OCI-LY1 (cell line): Measurements from ENCODE around the gene MMP25.

Experiments
- H2AFZ ChIP-seq: fragments of 200-600 bp; sonication (generic), shearing (Covaris generic); 2 replicates; pipeline ENCODE4 v1.6.0; 2014; ENCODE audit warnings: antibody characterized with exemption, mild to moderate bottlenecking, low read length
- H3F3A ChIP-seq: fragments of 200-600 bp; sonication (generic), shearing (Covaris generic); 2 replicates; pipeline ENCODE4 v1.6.0; 2014; ENCODE audit warnings: mild to moderate bottlenecking, antibody characterized with exemption, low read length, moderate library complexity; ENCODE audit not compliant: insufficient read depth
- H3K27ac ChIP-seq: fragments of 200-600 bp; sonication (generic); 2 replicates; pipeline ENCODE4 v1.5.1; 2014; ENCODE audit warnings: low read length, mixed run types, mild to moderate bottlenecking, low read depth; ENCODE audit not compliant: poor library complexity, severe bottlenecking
- H3K27me3 ChIP-seq: fragments of 200-600 bp; sonication (generic); 2 replicates; pipeline ENCODE4 v1.6.0; 2014; ENCODE audit warnings: antibody characterized with exemption, mild to moderate bottlenecking, low read length, moderate library complexity; ENCODE audit not compliant: insufficient read depth
- H3K36me3 ChIP-seq: fragments of 200-600 bp; sonication (generic); 2 replicates; pipeline ENCODE4 v1.6.1; 2014; ENCODE audit warnings: mild to moderate bottlenecking, antibody characterized with exemption, low read length, moderate library complexity, mixed read lengths; ENCODE audit not compliant: insufficient read depth
- H3K4me1 ChIP-seq: fragments of 200-600 bp; sonication (generic); 2 replicates; pipeline ENCODE4 v1.5.1; 2014; ENCODE audit warnings: mild to moderate bottlenecking, low read length, moderate library complexity; ENCODE audit not compliant: insufficient read depth, severe bottlenecking
- H3K4me2 ChIP-seq: fragments of 200-600 bp; sonication (generic), shearing (Covaris generic); 2 replicates; pipeline ENCODE4 v1.6.1; 2014; ENCODE audit warnings: low read length
- H3K4me3 ChIP-seq: fragments of 200-600 bp; sonication (generic); 2 replicates; pipeline ENCODE4 v1.5.1; 2014; ENCODE audit warnings: low read length, low read depth, mild to moderate bottlenecking, mixed read lengths; ENCODE audit not compliant: poor library complexity, severe bottlenecking
- H3K79me2 ChIP-seq: fragments of 200-600 bp; shearing (Covaris generic); 2 replicates; pipeline ENCODE4 v1.6.1; 2016; ENCODE audit warnings: mixed run types, low read length, mixed read lengths; ENCODE audit not compliant: insufficient read depth
- H3K9ac ChIP-seq: fragments of 200-600 bp; sonication (generic), shearing (Covaris generic); 2 replicates; pipeline ENCODE4 v1.6.1; 2014; ENCODE audit warnings: mild to moderate bottlenecking, low read length, mixed read lengths
- H3K9me2 ChIP-seq: fragments of 200-600 bp; sonication (generic), shearing (Covaris generic); 2 replicates; pipeline ENCODE4 v1.6.1; 2014; ENCODE audit warnings: low read depth, mild to moderate bottlenecking, low read length, mixed read lengths
- H3K9me3 ChIP-seq: fragments of 200-600 bp; shearing (Covaris generic); 2 replicates; pipeline ENCODE4 v1.6.1; 2014; ENCODE audit warnings: low read length, mixed read lengths
- H4K20me1 ChIP-seq: fragments of 200-600 bp; sonication (generic), shearing (Covaris generic); 2 replicates; pipeline ENCODE4 v1.6.0; 2016; ENCODE audit warnings: mild to moderate bottlenecking, low read length; ENCODE audit not compliant: insufficient read depth
- EZH2 ChIP-seq: fragments of 200-600 bp; sonication (generic), shearing (Covaris generic); IDR thresholded peaks from 2 replicates; pipeline ENCODE4 v1.8.0; 2017; ENCODE audit warnings: borderline replicate concordance, mixed run types, mild to moderate bottlenecking, antibody characterized with exemption, low read length, moderate library complexity, mixed read lengths
- TF ChIP-seq, protein P1 (sequence below): fragments of 200-600 bp; sonication (generic), shearing (Covaris generic); IDR thresholded peaks from 2 replicates; pipeline ENCODE4 v1.5.1; 2017; ENCODE audit warnings: mild to moderate bottlenecking, antibody characterized with exemption, low read length, moderate library complexity, mixed read lengths

Gene MMP25

DNA sequence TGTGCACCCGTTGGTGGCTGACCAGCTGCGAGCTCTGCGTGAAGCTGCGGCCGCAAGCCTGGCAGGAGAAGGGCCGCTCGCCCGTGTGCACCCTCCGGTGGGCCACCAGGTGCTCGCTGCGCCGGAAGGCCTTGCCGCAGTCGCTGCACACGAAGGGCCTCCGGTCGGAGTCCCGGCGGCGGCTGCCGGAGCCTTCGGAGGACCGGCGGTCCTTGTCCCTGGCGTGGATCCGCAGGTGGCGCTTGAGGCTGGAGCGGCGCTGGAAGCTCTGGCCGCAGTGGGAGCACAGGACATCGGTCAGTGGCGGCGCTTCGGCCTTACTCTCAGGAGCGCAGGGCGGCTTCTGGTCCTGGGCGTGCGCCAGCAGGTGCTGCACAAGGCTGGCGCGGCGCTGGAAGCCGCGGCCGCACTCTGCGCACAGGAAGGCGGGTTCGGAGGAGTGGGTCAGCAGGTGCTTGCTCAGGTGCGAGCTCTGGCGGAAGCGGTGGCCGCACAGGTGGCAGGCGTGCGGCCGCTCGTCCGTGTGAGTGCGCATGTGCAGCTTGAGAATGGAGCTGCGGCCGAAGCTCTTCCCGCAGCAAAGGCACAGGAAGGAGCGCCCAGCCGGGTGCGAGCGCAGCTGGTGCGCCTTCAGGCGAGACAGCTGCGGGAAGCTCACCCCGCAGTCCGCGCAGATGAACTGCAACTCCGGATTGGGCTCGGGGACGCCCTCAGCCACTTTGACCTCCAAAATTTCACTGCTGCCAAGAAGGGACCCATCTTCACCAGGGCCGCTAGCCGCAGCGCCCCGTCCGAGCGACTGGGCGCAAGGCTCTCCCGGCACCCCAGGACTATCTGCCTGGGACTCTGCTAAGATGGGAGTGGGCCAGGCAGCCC lies 43.6 kb downstream of the MMP25 start:
- no peaks in the 10 kb centered on the region for H3F3A ChIP-seq

DNA sequence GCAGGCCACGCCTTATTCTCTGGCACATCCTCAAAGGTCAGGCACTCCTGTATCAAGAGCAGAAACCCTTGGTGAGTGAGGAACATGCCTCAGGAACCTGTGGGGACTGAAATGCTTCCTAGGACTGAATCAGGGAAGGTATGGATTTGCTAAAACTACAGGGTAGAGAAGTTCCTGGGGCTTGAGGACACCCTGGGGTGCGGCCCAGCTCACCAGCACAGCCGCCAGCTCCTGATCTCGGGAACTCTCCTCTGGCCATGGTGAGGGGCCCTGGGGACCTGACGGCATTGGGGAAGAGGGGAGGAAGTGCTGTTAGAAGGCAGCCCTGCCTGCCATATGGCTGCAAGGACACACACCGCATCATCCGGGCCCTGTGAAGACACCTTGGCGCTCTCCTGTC lies 45.2 kb downstream of the MMP25 start:
- H3K27ac ChIP-seq = no peak overlapping the region
- H2AFZ ChIP-seq = no peak overlapping the region
- no peaks in the 10 kb centered on the region for H4K20me1 ChIP-seq
- H3F3A ChIP-seq = no peaks in the 10 kb centered on the region
- 0 out of 2 replicates have a peak, but pooled peaks cover 9% of the 10 kb centered on the region for H3K27me3 ChIP-seq
- H3K4me1 ChIP-seq = peaks cover 13% of the 10 kb centered on the region
- H3K36me3 ChIP-seq = no peaks in the 10 kb centered on the region
- TF ChIP-seq, protein P1, sequence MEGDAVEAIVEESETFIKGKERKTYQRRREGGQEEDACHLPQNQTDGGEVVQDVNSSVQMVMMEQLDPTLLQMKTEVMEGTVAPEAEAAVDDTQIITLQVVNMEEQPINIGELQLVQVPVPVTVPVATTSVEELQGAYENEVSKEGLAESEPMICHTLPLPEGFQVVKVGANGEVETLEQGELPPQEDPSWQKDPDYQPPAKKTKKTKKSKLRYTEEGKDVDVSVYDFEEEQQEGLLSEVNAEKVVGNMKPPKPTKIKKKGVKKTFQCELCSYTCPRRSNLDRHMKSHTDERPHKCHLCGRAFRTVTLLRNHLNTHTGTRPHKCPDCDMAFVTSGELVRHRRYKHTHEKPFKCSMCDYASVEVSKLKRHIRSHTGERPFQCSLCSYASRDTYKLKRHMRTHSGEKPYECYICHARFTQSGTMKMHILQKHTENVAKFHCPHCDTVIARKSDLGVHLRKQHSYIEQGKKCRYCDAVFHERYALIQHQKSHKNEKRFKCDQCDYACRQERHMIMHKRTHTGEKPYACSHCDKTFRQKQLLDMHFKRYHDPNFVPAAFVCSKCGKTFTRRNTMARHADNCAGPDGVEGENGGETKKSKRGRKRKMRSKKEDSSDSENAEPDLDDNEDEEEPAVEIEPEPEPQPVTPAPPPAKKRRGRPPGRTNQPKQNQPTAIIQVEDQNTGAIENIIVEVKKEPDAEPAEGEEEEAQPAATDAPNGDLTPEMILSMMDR = no peak
- TF ChIP-seq EZH2 = no peak
- no peak overlapping the region for H3K9ac ChIP-seq
- no peaks in the 10 kb centered on the region for H3K9me3 ChIP-seq
- no peaks in the 10 kb centered on the region for H3K79me2 ChIP-seq
- H3K4me3 ChIP-seq = no peak overlapping the region
- no peaks in the 10 kb centered on the region for H3K9me2 ChIP-seq
- no peak overlapping the region for H3K4me2 ChIP-seq

More for the DNA sequence above, 43.6 kb downstream of the MMP25 start:
- H3K9ac ChIP-seq = no peak overlapping the region
- no peak overlapping the region for H3K4me3 ChIP-seq
- TF ChIP-seq EZH2 = no peak
- TF ChIP-seq, protein P1 = no peak
- no peaks in the 10 kb centered on the region for H4K20me1 ChIP-seq
- 0 out of 2 replicates have a peak, but pooled peaks cover 9% of the 10 kb centered on the region for H3K27me3 ChIP-seq
- peaks cover 13% of the 10 kb centered on the region for H3K4me1 ChIP-seq
- H3K9me2 ChIP-seq = no peaks in the 10 kb centered on the region
- H3K4me2 ChIP-seq = no peak overlapping the region
- no peaks in the 10 kb centered on the region for H3K36me3 ChIP-seq
- H3K27ac ChIP-seq = no peak overlapping the region
- H2AFZ ChIP-seq = no peak overlapping the region
- H3K9me3 ChIP-seq = no peaks in the 10 kb centered on the region
- no peaks in the 10 kb centered on the region for H3K79me2 ChIP-seq

DNA sequence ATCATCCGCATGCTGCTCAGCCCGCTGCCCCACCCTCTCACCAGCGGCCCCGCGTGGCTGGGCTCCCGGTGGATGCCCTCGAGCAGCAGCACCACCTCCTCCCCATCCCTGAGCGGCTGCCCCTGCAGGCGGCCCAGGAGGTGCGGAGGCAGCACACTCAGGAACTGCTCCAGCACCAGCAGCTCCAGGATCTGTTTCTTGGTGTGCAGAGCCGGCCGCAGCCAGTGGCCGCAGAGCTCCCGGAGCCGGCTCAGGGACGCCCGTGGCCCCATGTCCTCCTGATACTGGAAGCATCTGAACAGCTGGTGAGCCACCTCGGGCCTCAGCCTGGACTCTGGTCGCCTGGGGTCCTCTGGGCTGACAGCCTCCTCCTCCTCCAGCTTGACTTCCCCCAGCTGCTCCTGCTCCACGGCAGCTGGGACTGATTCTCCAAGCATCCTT lies 46.2 kb downstream of the MMP25 start:
- H3K9me3 ChIP-seq = no peaks in the 10 kb centered on the region
- no peaks in the 10 kb centered on the region for H3F3A ChIP-seq
- no peak overlapping the region for H3K27ac ChIP-seq
- peaks cover 13% of the 10 kb centered on the region for H3K4me1 ChIP-seq
- H3K36me3 ChIP-seq = no peaks in the 10 kb centered on the region
- no peaks in the 10 kb centered on the region for H4K20me1 ChIP-seq
- no peak overlapping the region for H2AFZ ChIP-seq
- no peak for TF ChIP-seq EZH2
- TF ChIP-seq, protein P1 = no peak
- H3K4me2 ChIP-seq = no peak overlapping the region
- H3K4me3 ChIP-seq = no peak overlapping the region
- no peaks in the 10 kb centered on the region for H3K9me2 ChIP-seq
- H3K27me3 ChIP-seq = 0 out of 2 replicates have a peak, but pooled peaks cover 4% of the 10 kb centered on the region
- no peaks in the 10 kb centered on the region for H3K79me2 ChIP-seq
- H3K9ac ChIP-seq = no peak overlapping the region
